Kidney (tissue), 14 donors: Measurements from ENCODE around the gene PCLO. TPM values are rescaled to one million over a fixed set of nuclear protein-coding genes. Genes with fewer than 3 reads are reported as not detected.

ENCODE experiments used
- DNase-seq, 5 donors: peaks; one replicate each; pipeline ENCODE4 v3.0.0-alpha.2; 2013 to 2020
- FAIRE-seq: peaks from 2 replicates; lab custom pipeline; 2012; peaks lifted over from hg19 to GRCh38; lab: Jason Lieb, UNC
- H3K27ac ChIP-seq, 2 donors: one replicate each; pipeline ENCODE4 v1.7.0; 2013; ENCODE audit warnings: low read depth in 2 of 2, low read length in 2 of 2, inconsistent platforms in 1 of 2
- H3K27me3 ChIP-seq: one replicate; pipeline ENCODE4 v1.7.1; 2013; ENCODE audit warnings: low read length, inconsistent platforms; ENCODE audit not compliant: control insufficient read depth, insufficient read depth
- H3K36me3 ChIP-seq, 3 donors: one replicate each; pipeline versions ENCODE4 v1.7.0 to v1.7.1; 2013; ENCODE audit warnings: low read length in 3 of 3, control low read depth in 1 of 3, inconsistent platforms in 1 of 3; ENCODE audit not compliant: insufficient read depth in 3 of 3, control insufficient read depth in 2 of 3
- H3K4me1 ChIP-seq, 3 donors: one replicate each; pipeline versions ENCODE4 v1.7.0 to v1.7.1; 2013; ENCODE audit warnings: low read length in 3 of 3, inconsistent platforms in 1 of 3, low read depth in 1 of 3; ENCODE audit not compliant: control insufficient read depth in 2 of 3, insufficient read depth in 2 of 3
- H3K4me3 ChIP-seq, 3 donors: one replicate each; pipeline versions ENCODE4 v1.7.0 to v1.8.1; 2013; ENCODE audit warnings: low read length in 3 of 3, control low read depth in 1 of 3, inconsistent platforms in 1 of 3
- H3K9ac ChIP-seq, 3 donors: one replicate each; pipeline versions ENCODE4 v1.7.0 to v1.7.1; 2013; ENCODE audit warnings: low read length in 3 of 3, control low read depth in 1 of 3, inconsistent platforms in 1 of 3
- H3K9me3 ChIP-seq, 3 donors: one replicate each; pipeline versions ENCODE4 v1.7.0 to v1.7.1; 2013; ENCODE audit warnings: low read length in 3 of 3, control low read depth in 1 of 3, inconsistent platforms in 1 of 3; ENCODE audit not compliant: control insufficient read depth in 2 of 3, insufficient read depth in 1 of 3
- intact Hi-C: fragments of 100-400 bp; cut with DNase I; formaldehyde crosslinking; loops from one replicate; pipeline ENCODE4 v1.11.1; 2022
- polyA plus RNA-seq: library from polyadenylated mRNA; stranded (reverse); fragments of 350-450 nt; fragmentation: Illumina TruSeq; extraction: RNeasy Lipid Tissue Mini Kit (QIAGEN cat#74804); gene quantifications from one replicate; pipeline ENCODE4 v1.2.3, GENCODE V29; 2014; ENCODE audit warnings: low read depth, low replicate concordance; ENCODE audit not compliant: insufficient read depth
- total RNA-seq: library from RNA; stranded (reverse); fragmentation: NEBNext Ultra II Directional; extraction: Animal tissue kit (Norgen Biotek cat#: 25700); gene quantifications from one replicate; pipeline ENCODE4 v1.2.1, GENCODE V29; 2021
- TF ChIP-seq, protein P1 (sequence below): IDR thresholded peaks from 3 replicates; pipeline ENCODE4 v1.5.1; 2012; ENCODE audit warnings: mild to moderate bottlenecking, moderate library complexity, borderline replicate concordance; ENCODE audit not compliant: insufficient read depth; ENCODE audit errors: extremely low read depth
- donor health status: control.
- donor health status: control.
- donor health status: control.
- donor health status: control.
- donor health status: control.
- donor health status: DM: yes; HTN: yes; CAD: no.
- donor health status: Normal renal cell carcinoma (clear cell type).

The PCLO gene
- total and polyA plus RNA-seq, 2 donors from 2014 or later = 4.0 to 12.0 TPM

DNA sequence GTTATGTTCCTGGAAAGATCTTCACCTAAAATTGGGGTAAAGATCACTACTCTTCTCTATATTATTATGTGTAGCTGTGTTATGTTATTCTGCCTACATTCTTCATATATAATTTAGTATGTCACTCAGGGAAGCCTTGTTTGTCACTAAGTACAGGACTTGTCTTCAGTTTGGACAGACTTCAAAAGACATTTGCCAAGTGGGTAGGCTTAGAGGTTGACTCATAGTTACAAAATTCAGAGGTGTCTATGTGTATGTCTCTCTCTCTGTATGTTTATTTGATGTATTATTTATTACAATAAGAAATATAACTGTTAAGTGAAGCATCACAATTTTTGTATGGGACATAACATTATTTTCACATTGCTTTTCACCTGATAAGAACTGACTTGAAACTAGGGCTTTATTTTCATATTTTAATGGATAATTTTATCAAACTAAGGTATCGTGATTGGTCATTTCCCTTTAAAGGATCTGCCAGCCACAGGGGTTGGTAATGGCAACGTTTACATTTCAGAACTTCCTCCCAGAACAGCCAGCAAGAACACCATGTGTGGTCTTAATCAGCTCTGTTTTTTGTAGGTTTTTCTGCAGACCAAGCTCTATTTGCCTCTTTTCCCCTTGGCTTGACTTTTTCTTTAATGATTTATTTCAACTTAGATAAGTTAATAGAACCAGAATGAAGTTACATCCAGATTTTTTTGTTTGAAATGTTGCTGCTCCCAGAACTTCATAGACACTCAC is 457.0 kb downstream of the PCLO start:
- H3K36me3 ChIP-seq = no peaks in the 10 kb centered on the region
- no peak overlapping the region for H3K4me3 ChIP-seq
- intact Hi-C loops = no loop called here
- no peaks in the 10 kb centered on the region for H3K4me1 ChIP-seq
- no peak for DNase-seq
- no peak overlapping the region for H3K9ac ChIP-seq
- H3K27me3 ChIP-seq = no peaks in the 10 kb centered on the region
- no peak for FAIRE-seq
- TF ChIP-seq, protein P1, sequence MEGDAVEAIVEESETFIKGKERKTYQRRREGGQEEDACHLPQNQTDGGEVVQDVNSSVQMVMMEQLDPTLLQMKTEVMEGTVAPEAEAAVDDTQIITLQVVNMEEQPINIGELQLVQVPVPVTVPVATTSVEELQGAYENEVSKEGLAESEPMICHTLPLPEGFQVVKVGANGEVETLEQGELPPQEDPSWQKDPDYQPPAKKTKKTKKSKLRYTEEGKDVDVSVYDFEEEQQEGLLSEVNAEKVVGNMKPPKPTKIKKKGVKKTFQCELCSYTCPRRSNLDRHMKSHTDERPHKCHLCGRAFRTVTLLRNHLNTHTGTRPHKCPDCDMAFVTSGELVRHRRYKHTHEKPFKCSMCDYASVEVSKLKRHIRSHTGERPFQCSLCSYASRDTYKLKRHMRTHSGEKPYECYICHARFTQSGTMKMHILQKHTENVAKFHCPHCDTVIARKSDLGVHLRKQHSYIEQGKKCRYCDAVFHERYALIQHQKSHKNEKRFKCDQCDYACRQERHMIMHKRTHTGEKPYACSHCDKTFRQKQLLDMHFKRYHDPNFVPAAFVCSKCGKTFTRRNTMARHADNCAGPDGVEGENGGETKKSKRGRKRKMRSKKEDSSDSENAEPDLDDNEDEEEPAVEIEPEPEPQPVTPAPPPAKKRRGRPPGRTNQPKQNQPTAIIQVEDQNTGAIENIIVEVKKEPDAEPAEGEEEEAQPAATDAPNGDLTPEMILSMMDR = no peak
- H3K9me3 ChIP-seq = no peaks in the 10 kb centered on the region
- no peak overlapping the region for H3K27ac ChIP-seq

DNA sequence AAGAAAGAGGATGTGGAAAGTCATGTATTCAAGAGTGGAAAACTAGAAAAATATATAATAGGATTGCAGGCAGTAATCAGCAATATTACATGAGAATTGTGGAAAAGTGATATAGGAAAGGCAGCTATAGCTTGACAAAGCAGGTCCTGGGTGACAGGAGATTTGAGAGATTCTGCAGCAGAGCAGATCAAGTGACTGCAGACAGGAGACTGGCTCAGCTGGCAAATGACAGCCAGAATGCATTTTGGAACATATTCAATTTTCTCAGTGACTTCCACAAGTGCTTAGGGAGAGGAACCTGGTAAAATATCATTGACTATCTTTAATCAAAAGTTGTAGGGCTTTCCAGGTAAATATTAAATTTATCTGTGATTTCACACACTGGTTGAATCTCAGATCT is 458.6 kb downstream of the PCLO start:
- H3K9me3 ChIP-seq = no peaks in the 10 kb centered on the region

More for the DNA sequence above, 458.6 kb downstream of the PCLO start:
- Histone ChIP-seq H3K4me1 (no peaks in the 10 kb centered on the region), H3K27me3 (no peaks in the 10 kb centered on the region), H3K9ac (no peak overlapping the region), H3K36me3 (no peaks in the 10 kb centered on the region), H3K4me3 (no peak overlapping the region), H3K27ac (no peak overlapping the region)
- no peak for DNase-seq
- FAIRE-seq = no peak
- TF ChIP-seq, protein P1 = no peak
- intact Hi-C loops = no loop called here
